Activated B cell treated with CpG ODN at 0.5 μM for 24 hours (primary cell): Measurements from ENCODE around the gene TRIM56. TPM values are rescaled to one million over a fixed set of nuclear protein-coding genes. Genes with fewer than 3 reads are reported as not detected.

ENCODE experiments used
- ATAC-seq: fragments of 200-7000 bp; cut with Tn5 transposase; one replicate; pipeline ENCODE4 v1.10.0; 2021; ENCODE audit warnings: low read depth, mild to moderate bottlenecking, moderate library complexity
- CTCF ChIA-PET: fragments of 350-600 bp; sonication (Branson Sonifier 250); formaldehyde crosslinking; loops from one replicate; lab custom pipeline; 2021; ENCODE audit warnings: antibody characterized with exemption; lab: Charles Lee
- POLR2A ChIA-PET: fragments of 350-600 bp; sonication (Branson Sonifier 250); formaldehyde crosslinking; loops from one replicate; lab custom pipeline; 2021; ENCODE audit warnings: antibody characterized with exemption; lab: Charles Lee
- DNase-seq: peaks from one replicate; pipeline ENCODE4 v3.0.0; 2022
- H3K27ac Mint-ChIP-seq: one replicate; pipeline ENCODE4 v1.8.0; 2020; ENCODE audit warnings: mixed read lengths
- H3K27me3 Mint-ChIP-seq: one replicate; pipeline ENCODE4 v1.8.0; 2021; ENCODE audit warnings: mixed read lengths
- H3K36me3 Mint-ChIP-seq: one replicate; pipeline ENCODE4 v1.8.0; 2021; ENCODE audit warnings: low read depth, mixed read lengths
- H3K4me1 Mint-ChIP-seq: one replicate; pipeline ENCODE4 v1.8.0; 2021; ENCODE audit warnings: mixed read lengths
- H3K4me3 Mint-ChIP-seq: one replicate; pipeline ENCODE4 v1.8.0; 2020; ENCODE audit warnings: mild to moderate bottlenecking, mixed read lengths
- H3K9me3 Mint-ChIP-seq: one replicate; pipeline ENCODE4 v1.8.0; 2020; ENCODE audit warnings: mixed read lengths
- CTCF ChIP-seq: fragments of 200-600 bp; IDR thresholded peaks from one replicate; pipeline ENCODE4 v1.8.0; 2022; ENCODE audit warnings: antibody characterized with exemption, mild to moderate bottlenecking
- intact Hi-C: fragments of 100-400 bp; cut with micrococcal nuclease; formaldehyde crosslinking; loops from one replicate; pipeline ENCODE4 v1.15.1; 2024
- total RNA-seq: library from RNA; stranded (reverse); gene quantifications from 2 replicates; pipeline ENCODE4 v1.2.3, GENCODE V29; 2022

The TRIM56 gene
- total RNA-seq, 1 donor from 2014 or later, result 57.5 TPM

GRCh38 chr7:101137651-101138212, 52.5 kb downstream of the TRIM56 start:
- DNase-seq, result no peak
- ATAC-seq, result no peak
- H3K27me3 Mint-ChIP-seq, result peaks cover 19% of the 10 kb centered on the region
- peak overlapping the region; percentile 70 for H3K4me3 Mint-ChIP-seq
- no peak for TF ChIP-seq CTCF
- H3K9me3 Mint-ChIP-seq, result no peaks in the 10 kb centered on the region
- H3K27ac Mint-ChIP-seq, result peak overlapping the region; percentile 80
- H3K36me3 Mint-ChIP-seq, result no peaks in the 10 kb centered on the region
- POLR2A ChIA-PET, result interaction anchor here (0.5 to 0.6 kb wide), 2 partner anchors 44 to 53 kb away, joined by 4 read pairs; partner anchors contain the start of gene TRIM56
- CTCF ChIA-PET, result interaction anchor here (1.0 to 1.3 kb wide), 2 partner anchors 145 to 242 kb away, joined by 3 read pairs; partner anchors contain the start of gene ACHE
- intact Hi-C loops, result loop anchor here (1.0 to 2.0 kb wide), 6 partner anchors 17 to 243 kb away; partner anchors contain the start of genes AP1S1 and TRIM56
- H3K4me1 Mint-ChIP-seq, result peaks cover 26% of the 10 kb centered on the region

- intact Hi-C loops, result loop anchor here (1.0 to 2.0 kb wide), 6 partner anchors 16 to 244 kb away; partner anchors contain the start of genes AP1S1 and TRIM56
- CTCF ChIA-PET, result interaction anchor here (0.6 to 1.3 kb wide), 3 partner anchors 107 to 243 kb away, joined by 3 read pairs; partner anchors contain the start of gene ACHE
- peak; percentile 66 for TF ChIP-seq CTCF
- Mint-ChIP-seq H3K27me3 (peaks cover 21% of the 10 kb centered on the region), H3K27ac (peak overlapping the region; percentile 80), H3K36me3 (no peaks in the 10 kb centered on the region), H3K9me3 (no peaks in the 10 kb centered on the region), H3K4me3 (peak overlapping the region; percentile 70), H3K4me1 (peaks cover 26% of the 10 kb centered on the region)
- ATAC-seq, result peak; percentile 93
- POLR2A ChIA-PET, result interaction anchor here (0.5 to 0.6 kb wide), 5 partner anchors 16 to 202 kb away, joined by 3 to 4 read pairs (median 4); partner anchors contain the start of genes AP1S1 and TRIM56
- peak; percentile 49 for DNase-seq
These were observed 53.1 kb downstream of the TRIM56 start for GRCh38 chr7:101138213-101138870.

- POLR2A ChIA-PET, result interaction anchor here (1.2 kb wide), 1 partner anchor 37 kb away, joined by 5 read pairs; no protein-coding TSS in a partner anchor
- intact Hi-C loops, result no loop called here
These were observed 55.0 kb downstream of the TRIM56 start for GRCh38 chr7:101140339-101140699.

GRCh38 chr7:101140746-101141382, 55.6 kb downstream of the TRIM56 start:
- Mint-ChIP-seq H3K27ac (no peak overlapping the region), H3K4me1 (peaks cover 23% of the 10 kb centered on the region)

More at GRCh38 chr7:101140339-101140699, 55.0 kb downstream of the TRIM56 start:
- H3K4me1 Mint-ChIP-seq, result peaks cover 23% of the 10 kb centered on the region
- no peak for TF ChIP-seq CTCF
- DNase-seq, result no peak
- ATAC-seq, result no peak
- no peaks in the 10 kb centered on the region for H3K9me3 Mint-ChIP-seq
- H3K27me3 Mint-ChIP-seq, result peaks cover 17% of the 10 kb centered on the region
- H3K36me3 Mint-ChIP-seq, result no peaks in the 10 kb centered on the region
- CTCF ChIA-PET, result interaction anchor here (1.7 to 6.7 kb wide), 2 partner anchors 52 to 142 kb away, joined by 5 to 111 read pairs; no protein-coding TSS in a partner anchor
- no peak overlapping the region for H3K27ac Mint-ChIP-seq
- H3K4me3 Mint-ChIP-seq, result no peak overlapping the region

More at GRCh38 chr7:101140746-101141382, 55.6 kb downstream of the TRIM56 start:
- H3K36me3 Mint-ChIP-seq, result no peaks in the 10 kb centered on the region
- ChIA-PET POLR2A (interaction anchor here (1.2 kb wide), 1 partner anchor 36 kb away, joined by 5 read pairs; no protein-coding TSS in a partner anchor), CTCF (interaction anchor here (1.1 to 6.7 kb wide), 4 partner anchors 51 to 144 kb away, joined by 3 to 111 read pairs (median 4); no protein-coding TSS in a partner anchor)
- DNase-seq (no peak), ATAC-seq (no peak)
- intact Hi-C loops, result no loop called here
- no peaks in the 10 kb centered on the region for H3K9me3 Mint-ChIP-seq
- H3K4me3 Mint-ChIP-seq, result no peak overlapping the region
- peaks cover 17% of the 10 kb centered on the region for H3K27me3 Mint-ChIP-seq
- no peak for TF ChIP-seq CTCF

Other genes with a start within 250 kb of the TRIM56 start
- gene SLC12A9, start 232.8 kb upstream of the TRIM56 start, total RNA-seq, result 48.0 and 48.9 TPM in 2 replicates
- 12.6 and 16.9 TPM in 2 replicates for gene TRIP6, start 218.1 kb upstream of the TRIM56 start, total RNA-seq
- 229 and 244 TPM in 2 replicates for gene SRRT, start 210.4 kb upstream of the TRIM56 start, total RNA-seq
- 3.4 and 4.5 TPM in 2 replicates for gene UFSP1, start 195.8 kb upstream of the TRIM56 start, total RNA-seq
- gene ACHE, start 189.6 kb upstream of the TRIM56 start, total RNA-seq, result 0.16 and 0.34 TPM in 2 replicates
- not detected in 2 replicates for gene MUC3A, start 135.9 kb upstream of the TRIM56 start, total RNA-seq
- not detected in 2 replicates for gene MUC12, start 115.9 kb upstream of the TRIM56 start, total RNA-seq
- gene MUC17, start 65.4 kb upstream of the TRIM56 start, total RNA-seq, result not detected in 2 replicates
- not detected in 2 replicates for gene SERPINE1, start 41.6 kb downstream of the TRIM56 start, total RNA-seq
- gene AP1S1, start 69.0 kb downstream of the TRIM56 start, total RNA-seq, result 19.2 and 22.7 TPM in 2 replicates
- 0.07 and 0.11 TPM in 2 replicates for gene VGF, start 80.1 kb downstream of the TRIM56 start, total RNA-seq
- not detected in 2 replicates for gene NAT16, start 94.8 kb downstream of the TRIM56 start, total RNA-seq
- gene MOGAT3, start 115.6 kb downstream of the TRIM56 start, total RNA-seq, result not detected in 2 replicates
- gene PLOD3, start 132.1 kb downstream of the TRIM56 start, total RNA-seq, result 29.8 and 40.0 TPM in 2 replicates
- 37.6 and 43.4 TPM in 2 replicates for gene ZNHIT1, start 132.7 kb downstream of the TRIM56 start, total RNA-seq
- gene CLDN15, start 152.3 kb downstream of the TRIM56 start, total RNA-seq, result 16.6 and 21.0 TPM in 2 replicates
- 113 and 117 TPM in 2 replicates for gene FIS1, start 159.6 kb downstream of the TRIM56 start, total RNA-seq
- 9.8 and 10.7 TPM in 2 replicates for gene IFT22, start 236.3 kb downstream of the TRIM56 start, total RNA-seq